ENCODE results near the gene INPP5B.

Gene INPP5B

DNA sequence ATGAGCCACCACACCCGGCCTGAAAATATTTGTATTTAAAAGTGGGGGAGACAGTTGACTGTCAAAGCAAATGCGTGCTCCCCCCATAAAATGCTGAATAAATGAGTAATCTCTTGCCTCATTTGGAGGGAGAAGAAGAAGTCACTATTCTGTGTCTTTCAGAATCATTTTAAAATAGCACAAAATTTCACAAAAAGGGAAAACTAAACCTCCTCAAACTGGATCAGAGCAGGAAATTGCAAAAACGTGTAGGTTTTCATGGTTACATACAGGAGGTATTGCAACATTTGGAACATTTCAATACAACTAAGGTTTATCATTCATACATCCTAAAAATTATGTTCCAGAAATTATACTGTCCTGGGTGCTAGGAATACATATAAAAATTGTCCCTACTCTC is 101.1 kb downstream of the INPP5B start:
- TF ChIP-seq, protein P1, sequence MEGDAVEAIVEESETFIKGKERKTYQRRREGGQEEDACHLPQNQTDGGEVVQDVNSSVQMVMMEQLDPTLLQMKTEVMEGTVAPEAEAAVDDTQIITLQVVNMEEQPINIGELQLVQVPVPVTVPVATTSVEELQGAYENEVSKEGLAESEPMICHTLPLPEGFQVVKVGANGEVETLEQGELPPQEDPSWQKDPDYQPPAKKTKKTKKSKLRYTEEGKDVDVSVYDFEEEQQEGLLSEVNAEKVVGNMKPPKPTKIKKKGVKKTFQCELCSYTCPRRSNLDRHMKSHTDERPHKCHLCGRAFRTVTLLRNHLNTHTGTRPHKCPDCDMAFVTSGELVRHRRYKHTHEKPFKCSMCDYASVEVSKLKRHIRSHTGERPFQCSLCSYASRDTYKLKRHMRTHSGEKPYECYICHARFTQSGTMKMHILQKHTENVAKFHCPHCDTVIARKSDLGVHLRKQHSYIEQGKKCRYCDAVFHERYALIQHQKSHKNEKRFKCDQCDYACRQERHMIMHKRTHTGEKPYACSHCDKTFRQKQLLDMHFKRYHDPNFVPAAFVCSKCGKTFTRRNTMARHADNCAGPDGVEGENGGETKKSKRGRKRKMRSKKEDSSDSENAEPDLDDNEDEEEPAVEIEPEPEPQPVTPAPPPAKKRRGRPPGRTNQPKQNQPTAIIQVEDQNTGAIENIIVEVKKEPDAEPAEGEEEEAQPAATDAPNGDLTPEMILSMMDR (IDR thresholded peaks at IDR 0.05; ENCODE audit: control extremely low read depth, extremely low read depth, low read depth, missing control alignments), result no peak
- ChIA-PET CTCF (interaction anchor here (1.1 to 7.6 kb wide), 3 partner anchors 14 to 16 kb away, joined by 3 to 51 read pairs (median 5); partner anchors contain the start of gene MTF1), POLR2A (interaction anchor here (0.7 kb wide), 1 partner anchor 10 kb away, joined by 3 read pairs; no protein-coding TSS in a partner anchor)
- no peak for DNase-seq (ENCODE audit: extremely low spot score)

DNA sequence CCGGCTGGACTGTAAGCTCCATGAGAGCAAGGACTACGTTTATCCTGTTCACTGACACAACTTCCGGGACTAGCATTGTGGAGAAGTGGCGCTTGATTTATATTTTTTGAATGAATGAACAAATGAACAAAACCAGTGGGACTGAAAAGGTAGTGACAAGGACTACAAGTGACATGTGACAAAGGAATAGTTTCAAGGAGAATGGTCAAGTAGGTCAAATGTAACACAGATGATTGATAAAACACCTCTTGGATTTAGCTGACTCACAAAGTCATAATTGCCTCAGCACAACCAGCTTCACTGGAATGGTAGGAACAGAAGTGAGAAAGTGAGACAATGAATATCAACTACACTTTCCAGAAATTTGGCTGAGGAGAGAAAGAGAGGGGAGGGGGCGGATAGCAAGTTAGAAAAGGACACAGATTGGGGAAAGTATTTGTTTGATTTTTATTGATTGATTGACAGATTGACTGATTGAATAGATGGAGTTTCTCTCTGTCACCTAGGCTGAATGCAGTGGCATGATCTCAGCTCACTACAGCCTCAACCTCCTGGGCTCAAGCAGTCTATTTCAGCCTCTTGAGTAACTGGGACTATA is 101.7 kb downstream of the INPP5B start:
- no peak for DNase-seq (ENCODE audit: extremely low spot score)
- CTCF ChIA-PET, result interaction anchor here (7.6 kb wide), 1 partner anchor 15 kb away, joined by 51 read pairs; the partner anchor contains the start of gene MTF1
- POLR2A ChIA-PET, result no interaction called here
- TF ChIP-seq, protein P1 (IDR thresholded peaks at IDR 0.05; ENCODE audit: control extremely low read depth, extremely low read depth, low read depth, missing control alignments), result no peak

GRCh38 chr1:37844536-37844935 is 102.3 kb downstream of the INPP5B start:
- TF ChIP-seq, protein P1 (IDR thresholded peaks at IDR 0.05; ENCODE audit: control extremely low read depth, extremely low read depth, low read depth, missing control alignments), result no peak
- POLR2A ChIA-PET, result no interaction called here
- DNase-seq (ENCODE audit: extremely low spot score), result no peak
- CTCF ChIA-PET, result interaction anchor here (7.6 kb wide), 1 partner anchor 15 kb away, joined by 51 read pairs; the partner anchor contains the start of gene MTF1

DNA sequence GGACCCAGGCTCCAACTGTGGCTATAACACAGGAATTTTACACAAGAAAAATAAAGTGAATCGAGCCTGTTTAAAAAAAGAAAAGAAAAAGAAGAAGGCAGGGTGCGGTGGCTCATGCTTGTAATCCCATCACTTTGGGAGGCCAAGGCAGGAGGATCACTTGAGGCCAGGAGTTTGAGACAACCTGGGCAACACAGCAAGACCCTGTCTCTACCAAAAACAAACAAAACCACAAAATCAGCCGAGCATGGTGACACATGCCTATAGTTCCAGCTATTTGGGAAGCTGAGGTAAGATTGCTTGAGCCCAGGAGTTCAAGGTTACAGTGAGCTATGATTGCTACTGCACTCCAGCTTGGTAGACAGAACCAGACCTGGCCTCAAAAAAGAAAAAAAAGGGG is 105.2 kb downstream of the INPP5B start:
- ChIA-PET CTCF (interaction anchor here (1.2 to 7.6 kb wide), 2 partner anchors 18 to 20 kb away, joined by 4 to 51 read pairs; partner anchors contain the start of gene MTF1), POLR2A (no interaction called here)
- no peak for DNase-seq (ENCODE audit: extremely low spot score)
- TF ChIP-seq, protein P1 (IDR thresholded peaks at IDR 0.05; ENCODE audit: control extremely low read depth, extremely low read depth, low read depth, missing control alignments), result no peak

- DNase-seq (ENCODE audit: extremely low spot score), result no peak
- CTCF ChIA-PET, result interaction anchor here (1.2 to 3.5 kb wide), 4 partner anchors 10 to 95 kb away, joined by 3 to 18 read pairs (median 4); partner anchors contain the start of gene MTF1
- TF ChIP-seq, protein P1 (IDR thresholded peaks at IDR 0.05; ENCODE audit: control extremely low read depth, extremely low read depth, low read depth, missing control alignments), result no peak
- POLR2A ChIA-PET, result no interaction called here
Observed at GRCh38 chr1:37840711-37841110, 106.1 kb downstream of the INPP5B start.

GRCh38 chr1:37839676-37840075 is 107.2 kb downstream of the INPP5B start:
- POLR2A ChIA-PET, result no interaction called here
- no peak for DNase-seq (ENCODE audit: extremely low spot score)
- TF ChIP-seq, protein P1 (IDR thresholded peaks at IDR 0.05; ENCODE audit: control extremely low read depth, extremely low read depth, low read depth, missing control alignments), result no peak
- CTCF ChIA-PET, result interaction anchor here (0.9 to 3.5 kb wide), 6 partner anchors 11 to 96 kb away, joined by 3 to 18 read pairs (median 4); partner anchors contain the start of gene MTF1
